Measurements from ENCODE around the gene SCAANT1. TPM values are rescaled to one million over a fixed set of nuclear protein-coding genes. Genes with fewer than 3 reads are reported as not detected.
A peak's percentile ranks its signal among the peaks of the same experiment; 100 is the strongest.

SCAANT1 gene
- total RNA-seq, 1 donor from 2014 or later = not detected

DNA sequence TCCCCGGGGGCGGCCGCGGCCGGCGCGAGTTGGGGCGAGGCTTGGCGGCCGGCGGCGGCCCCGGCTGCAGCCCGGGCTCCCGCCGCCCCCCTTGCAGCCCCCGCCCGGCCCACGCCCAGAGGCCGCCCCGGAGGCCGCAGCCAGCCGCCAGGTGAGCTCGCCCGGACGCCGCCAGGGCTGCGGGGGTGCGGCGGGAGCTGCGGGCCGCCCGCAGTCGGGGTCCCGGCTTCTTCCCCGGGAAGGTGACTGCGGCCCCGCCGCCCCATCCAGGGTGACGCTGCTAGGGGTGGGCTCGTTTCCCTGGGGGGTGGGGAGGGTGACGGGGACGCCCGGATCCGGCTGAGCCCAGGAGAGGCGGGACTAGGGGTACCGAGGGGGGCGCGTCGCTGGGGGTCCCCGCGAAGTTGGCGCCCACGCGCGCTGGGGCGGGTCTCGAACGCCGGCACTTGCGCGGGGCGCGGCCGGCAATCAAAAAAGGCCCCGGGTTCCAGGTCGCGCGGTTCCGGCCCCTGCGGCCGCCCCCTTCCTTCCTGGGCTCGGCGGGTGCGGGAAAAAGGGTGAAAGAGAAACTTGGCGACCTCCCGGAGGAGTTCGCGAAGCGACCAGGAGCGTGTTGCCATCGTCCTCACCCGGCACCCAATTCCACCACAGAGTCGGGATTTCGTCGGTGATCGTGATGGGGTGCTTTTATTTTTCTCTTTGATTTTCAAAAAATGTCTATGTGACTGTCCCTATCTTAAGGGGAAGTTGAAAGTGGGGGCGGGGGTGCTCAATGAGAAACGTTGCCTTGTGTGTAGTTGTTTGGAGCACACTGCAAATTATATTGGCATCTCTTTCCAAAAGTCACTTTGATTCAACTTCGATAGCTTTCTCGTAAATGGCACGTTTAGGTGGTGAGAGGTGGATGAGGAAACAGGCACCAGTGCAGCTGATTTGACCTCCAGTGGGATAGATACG is 47.9 kb downstream of the SCAANT1 start:
- DNase-seq (ENCODE audit: low read depth in 2 of 2) = peak in 1 of 2 donors; percentile 23

DNA sequence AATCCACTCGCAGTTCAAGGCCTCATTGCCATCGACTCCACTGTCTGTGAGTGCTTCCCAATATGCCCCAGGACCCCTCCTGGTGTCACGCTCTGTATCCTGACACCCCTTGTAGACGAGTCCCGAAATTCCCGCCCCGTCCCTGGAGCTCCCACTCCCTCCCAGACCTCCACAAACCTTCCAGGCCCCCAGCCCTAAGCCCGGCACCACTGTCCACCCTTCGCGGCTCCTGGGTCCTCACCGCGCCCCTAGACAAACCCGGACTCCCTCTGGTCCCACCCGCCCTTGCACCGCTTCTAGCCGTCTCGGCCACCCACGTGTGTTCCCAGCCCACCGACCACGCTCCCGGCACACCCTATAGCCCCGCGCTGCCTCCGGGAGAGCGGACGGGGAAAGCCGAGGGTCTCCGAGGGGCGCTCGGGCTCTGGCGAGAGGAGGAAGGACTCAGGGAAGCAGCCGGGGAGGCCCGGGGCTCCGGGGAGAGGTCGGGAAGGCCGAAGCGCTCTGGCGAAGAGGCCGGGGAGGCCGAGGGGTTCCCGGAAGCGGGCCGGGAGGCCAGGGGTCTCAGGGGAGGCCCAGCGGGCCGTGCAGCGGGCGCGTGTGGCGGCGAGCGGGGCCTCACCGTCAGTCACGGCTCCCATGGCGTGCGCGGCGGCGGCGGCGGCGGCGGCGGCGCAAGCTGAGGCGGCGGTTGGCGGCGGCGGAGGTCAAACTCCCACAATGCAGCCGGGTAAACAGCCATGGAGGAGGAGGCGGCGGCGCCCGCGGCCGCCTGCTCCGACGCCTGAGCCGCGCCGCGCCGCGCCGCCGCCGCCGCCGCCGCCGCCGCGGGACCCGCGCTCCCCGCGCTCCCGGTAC is 48.8 kb downstream of the SCAANT1 start, which contains the start of the genes ATXN7 and THOC7:
ATXN7 (plus strand) TSS at position 718 of the 858 bp plus-strand sequence. CDS start 48,732 bp downstream, outside the sequence.
THOC7 (minus strand) TSS at position 656 of the 858 bp plus-strand sequence; CDS start at position 641, 15 bp downstream.
- DNase-seq (ENCODE audit: low read depth in 2 of 2) = peak in 1 of 2 donors; percentile 60

- no peak for DNase-seq (ENCODE audit: low read depth in 2 of 2)
These were observed 49.4 kb downstream of the SCAANT1 start for GRCh38 chr3:63862804-63863149.

Other genes starting within 250 kb of the SCAANT1 start
- gene C3orf49, start 93.1 kb downstream of the SCAANT1 start, total RNA-seq = not detected in 2 replicates
- gene THOC7, start 48.6 kb downstream of the SCAANT1 start, total RNA-seq = 27.9 and 44.0 TPM in 2 replicates
- gene ATXN7, start 48.5 kb downstream of the SCAANT1 start, total RNA-seq = 5.1 and 6.8 TPM in 2 replicates
- 89.0 and 99.6 TPM in 2 replicates for gene PSMD6, start 111.1 kb upstream of the SCAANT1 start, total RNA-seq

All from dermis microvascular lymphatic vessel endothelial cell (primary cell).